NB4 (cell line): ENCODE results near the gene SIAH2.

Experiments used
- MYC ChIP-seq: IDR thresholded peaks from 2 replicates; pipeline ENCODE4 v1.6.1; 2011; ENCODE audit warnings: low read depth, low read length
- POLR2A ChIP-seq: IDR thresholded peaks from 2 replicates; pipeline ENCODE4 v1.6.1; 2011; ENCODE audit warnings: mild to moderate bottlenecking; ENCODE audit not compliant: insufficient read length; ENCODE audit errors: extremely low read depth
- TF ChIP-seq, protein P1 (sequence below): IDR thresholded peaks from one replicate; pipeline ENCODE4 v1.5.1; 2012; ENCODE audit warnings: low read depth, low read length

DNA sequence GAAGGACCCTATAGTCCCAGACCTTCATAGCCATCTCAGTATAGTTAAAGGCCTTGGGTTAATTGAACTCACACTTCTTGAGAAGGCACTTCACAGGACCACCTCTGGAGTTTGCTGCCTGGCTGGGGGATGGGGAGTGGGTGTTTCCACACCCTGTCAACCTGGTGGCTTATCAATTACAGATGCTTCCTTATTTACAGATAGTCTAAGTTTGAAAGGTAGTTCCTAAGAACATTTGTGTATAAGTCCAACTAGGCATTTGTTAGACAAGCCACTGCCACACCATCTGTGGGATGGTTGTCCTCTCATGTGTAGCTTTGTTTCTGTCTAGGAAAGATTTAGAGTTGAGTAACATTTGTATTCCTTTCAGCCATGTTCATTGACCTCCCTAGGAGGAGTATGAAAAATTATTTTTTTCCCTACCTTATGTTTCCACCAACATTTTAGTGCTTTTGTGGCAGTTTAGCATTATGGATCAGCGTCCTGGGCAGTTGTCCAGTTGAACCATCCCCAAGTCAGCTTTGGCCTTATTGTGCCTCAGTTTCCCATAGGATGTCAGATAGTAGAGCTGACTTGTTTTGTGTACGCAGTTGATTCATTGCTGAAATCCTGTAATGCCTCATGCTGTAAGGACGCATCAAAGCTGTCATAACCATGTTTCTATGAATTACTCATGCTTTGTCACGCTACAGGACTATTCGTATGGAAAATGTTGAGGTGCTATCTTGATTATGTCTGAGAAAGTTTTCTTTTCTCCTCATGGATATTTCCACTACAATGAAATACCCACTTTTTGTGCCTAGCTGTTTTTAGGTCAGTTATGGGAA lies 21.2 kb upstream of the SIAH2 start:
- TF ChIP-seq, protein P1, sequence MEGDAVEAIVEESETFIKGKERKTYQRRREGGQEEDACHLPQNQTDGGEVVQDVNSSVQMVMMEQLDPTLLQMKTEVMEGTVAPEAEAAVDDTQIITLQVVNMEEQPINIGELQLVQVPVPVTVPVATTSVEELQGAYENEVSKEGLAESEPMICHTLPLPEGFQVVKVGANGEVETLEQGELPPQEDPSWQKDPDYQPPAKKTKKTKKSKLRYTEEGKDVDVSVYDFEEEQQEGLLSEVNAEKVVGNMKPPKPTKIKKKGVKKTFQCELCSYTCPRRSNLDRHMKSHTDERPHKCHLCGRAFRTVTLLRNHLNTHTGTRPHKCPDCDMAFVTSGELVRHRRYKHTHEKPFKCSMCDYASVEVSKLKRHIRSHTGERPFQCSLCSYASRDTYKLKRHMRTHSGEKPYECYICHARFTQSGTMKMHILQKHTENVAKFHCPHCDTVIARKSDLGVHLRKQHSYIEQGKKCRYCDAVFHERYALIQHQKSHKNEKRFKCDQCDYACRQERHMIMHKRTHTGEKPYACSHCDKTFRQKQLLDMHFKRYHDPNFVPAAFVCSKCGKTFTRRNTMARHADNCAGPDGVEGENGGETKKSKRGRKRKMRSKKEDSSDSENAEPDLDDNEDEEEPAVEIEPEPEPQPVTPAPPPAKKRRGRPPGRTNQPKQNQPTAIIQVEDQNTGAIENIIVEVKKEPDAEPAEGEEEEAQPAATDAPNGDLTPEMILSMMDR, result no peak
- TF ChIP-seq POLR2A, result no peak
- no peak for TF ChIP-seq MYC
